ENCODE results near the gene HPCAL1.

DNA sequence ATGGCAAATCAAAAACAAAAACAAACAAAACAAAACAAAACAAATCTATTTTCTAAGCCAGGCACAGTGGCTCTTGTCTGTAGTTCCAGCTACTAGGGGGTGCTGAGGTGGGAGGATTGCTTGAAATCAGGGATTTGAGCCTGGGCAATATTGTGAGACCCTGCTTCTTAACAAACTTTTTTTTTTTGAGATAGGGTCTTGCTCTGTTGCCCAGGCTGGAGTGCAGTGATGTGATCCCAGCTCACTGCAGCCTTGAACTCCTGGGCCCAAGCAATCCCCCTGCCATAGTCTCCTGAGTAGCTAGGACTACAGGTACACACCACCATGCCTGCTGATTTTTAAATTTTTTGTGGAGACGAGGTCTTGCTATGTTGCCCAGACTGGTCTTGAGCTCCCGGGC is 6.2 kb downstream of the HPCAL1 start:
- TF ChIP-seq, protein P1, sequence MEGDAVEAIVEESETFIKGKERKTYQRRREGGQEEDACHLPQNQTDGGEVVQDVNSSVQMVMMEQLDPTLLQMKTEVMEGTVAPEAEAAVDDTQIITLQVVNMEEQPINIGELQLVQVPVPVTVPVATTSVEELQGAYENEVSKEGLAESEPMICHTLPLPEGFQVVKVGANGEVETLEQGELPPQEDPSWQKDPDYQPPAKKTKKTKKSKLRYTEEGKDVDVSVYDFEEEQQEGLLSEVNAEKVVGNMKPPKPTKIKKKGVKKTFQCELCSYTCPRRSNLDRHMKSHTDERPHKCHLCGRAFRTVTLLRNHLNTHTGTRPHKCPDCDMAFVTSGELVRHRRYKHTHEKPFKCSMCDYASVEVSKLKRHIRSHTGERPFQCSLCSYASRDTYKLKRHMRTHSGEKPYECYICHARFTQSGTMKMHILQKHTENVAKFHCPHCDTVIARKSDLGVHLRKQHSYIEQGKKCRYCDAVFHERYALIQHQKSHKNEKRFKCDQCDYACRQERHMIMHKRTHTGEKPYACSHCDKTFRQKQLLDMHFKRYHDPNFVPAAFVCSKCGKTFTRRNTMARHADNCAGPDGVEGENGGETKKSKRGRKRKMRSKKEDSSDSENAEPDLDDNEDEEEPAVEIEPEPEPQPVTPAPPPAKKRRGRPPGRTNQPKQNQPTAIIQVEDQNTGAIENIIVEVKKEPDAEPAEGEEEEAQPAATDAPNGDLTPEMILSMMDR (IDR thresholded peaks at IDR 0.05; ENCODE audit: insufficient read depth, low read length, poor library complexity, severe bottlenecking) = no peak
- no peak for TF ChIP-seq EZH2phosphoT487 (conservative IDR thresholded peaks at IDR 0.05; ENCODE audit: low read length)

All from SU-DHL-6 (cell line).